Measurements from ENCODE around the gene CDK18. TPM values are rescaled to one million over a fixed set of nuclear protein-coding genes. Genes with fewer than 3 reads are reported as not detected.

The CDK18 gene
- total and polyA plus RNA-seq, 2 of the 8 experiments (the other 6 are each of a cell fraction or from before 2014, with no cell fraction given): 31.2 to 44.0 TPM

DNA sequence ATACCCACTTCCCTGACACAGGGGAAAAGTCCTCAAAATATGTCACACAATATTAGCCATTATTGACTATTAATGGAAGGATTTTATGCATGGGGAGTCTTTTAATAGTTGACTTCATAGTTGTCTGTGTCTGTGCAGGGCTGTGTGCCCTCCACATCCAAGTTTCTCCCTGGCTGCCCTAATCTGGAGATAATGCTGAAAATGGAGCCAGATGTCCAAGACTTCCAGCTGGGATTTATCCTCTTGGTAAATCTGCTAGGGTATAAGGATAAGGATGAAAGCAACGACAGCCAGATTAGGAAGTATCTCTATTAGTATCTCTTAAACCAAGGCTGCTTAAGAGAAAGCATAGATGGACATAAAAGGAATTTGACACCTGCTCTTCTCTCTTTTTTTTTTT, 42.1 kb downstream of the CDK18 start (continued):
- TF ChIP-seq BCL11A (IDR thresholded peaks at IDR 0.05; ENCODE audit: low read depth in 2 of 2, low read length in 2 of 2) (no peak), SAP30 (IDR thresholded peaks at IDR 0.05; ENCODE audit: insufficient read depth, insufficient replicate concordance, low read length) (no peak), RXRA (IDR thresholded peaks at IDR 0.05; ENCODE audit: insufficient read depth, low read depth, low read length) (no peak), ASH2L (IDR thresholded peaks at IDR 0.05; ENCODE audit: low read length) (no peak), SP2 (IDR thresholded peaks at IDR 0.05; ENCODE audit: low read length) (no peak), RFX5 (IDR thresholded peaks at IDR 0.05; ENCODE audit: borderline replicate concordance, low read depth, low read length) (no peak), NANOG (IDR thresholded peaks at IDR 0.05; ENCODE audit: insufficient read depth, low read depth, low read length, poor library complexity, severe bottlenecking) (no peak)
